Thoracic aorta (tissue), 2 donors: ENCODE results near the gene PREX1. TPM values are rescaled to one million over a fixed set of nuclear protein-coding genes. Genes with fewer than 3 reads are reported as not detected.

Experiments used
- ATAC-seq: fragments of 150-250 bp; one replicate; pipeline ENCODE4 v1.8.0; 2017; ENCODE audit warnings: low read depth; ENCODE audit not compliant: insufficient number of reproducible peaks, low FRiP score
- DNase-seq: peaks from one replicate; pipeline ENCODE4 v3.0.0-alpha.2; 2020; ENCODE audit warnings: low spot score
- H3K27ac ChIP-seq, 2 donors: fragments of 200-600 bp; sonication (generic); 1 replicate in 1 of 2; 2 replicates in 1 of 2; pipeline ENCODE4 v1.5.1; 2016; ENCODE audit warnings: mild to moderate bottlenecking in 2 of 2, moderate library complexity in 2 of 2
- H3K27me3 ChIP-seq: fragments of 200-600 bp; sonication (generic); replicated peaks from 2 replicates; pipeline ENCODE4 v1.6.0; 2016; ENCODE audit warnings: mild to moderate bottlenecking; ENCODE audit not compliant: insufficient read depth
- H3K36me3 ChIP-seq: fragments of 200-600 bp; sonication (generic); one replicate; pipeline ENCODE4 v1.5.1; 2016
- H3K4me1 ChIP-seq, 2 donors: fragments of 200-600 bp; sonication (generic); 1 replicate in 1 of 2; 2 replicates in 1 of 2; pipeline versions ENCODE4 v1.5.1 to v1.6.0; 2016; ENCODE audit warnings: low read depth in 2 of 2, mild to moderate bottlenecking in 1 of 2; ENCODE audit not compliant: control insufficient read depth in 1 of 2
- H3K4me3 ChIP-seq: fragments of 200-600 bp; sonication (generic); 2 replicates; pipeline ENCODE4 v1.5.1; 2016; ENCODE audit warnings: mild to moderate bottlenecking
- H3K9me3 ChIP-seq: fragments of 200-600 bp; sonication (generic); 2 replicates; pipeline ENCODE4 v1.5.1; 2016
- CTCF ChIP-seq: fragments of 200-600 bp; sonication (generic); IDR thresholded peaks from one replicate; pipeline ENCODE4 v1.5.1; 2019; ENCODE audit warnings: antibody characterized with exemption
- total RNA-seq, 2 donors: library from RNA; depleted of rRNA; stranded (reverse); fragments of >200 nt; gene quantifications; one replicate each; pipeline versions ENCODE4 v1.1.0 to v1.2.3, GENCODE V29; 2016

The PREX1 gene
- total RNA-seq, 2 donors from 2014 or later: 94.6 to 101 TPM

GRCh38 chr20:48732081-48732829 is 95.5 kb downstream of the PREX1 start:
- no peak for ATAC-seq
- Histone ChIP-seq H3K4me3 (no peak overlapping the region), H3K4me1 (peaks cover 4 to 19% of the 10 kb centered on the region in 2 donors), H3K9me3 (no peaks in the 10 kb centered on the region), H3K27me3 (no peaks in the 10 kb centered on the region), H3K36me3 (peaks cover 5% of the 10 kb centered on the region), H3K27ac (no peak overlapping the region)
- TF ChIP-seq CTCF: no peak
- DNase-seq: no peak

GRCh38 chr20:48731536-48731935 is 96.3 kb downstream of the PREX1 start:
- no peaks in the 10 kb centered on the region for H3K9me3 ChIP-seq
- TF ChIP-seq CTCF: no peak
- no peak for DNase-seq
- H3K36me3 ChIP-seq: peaks cover 5% of the 10 kb centered on the region
- H3K4me1 ChIP-seq: peaks cover 4 to 20% of the 10 kb centered on the region in 2 donors
- no peaks in the 10 kb centered on the region for H3K27me3 ChIP-seq
- no peak for ATAC-seq
- H3K4me3 ChIP-seq: no peak overlapping the region
- no peak overlapping the region for H3K27ac ChIP-seq

GRCh38 chr20:48730977-48731376 is 96.8 kb downstream of the PREX1 start:
- DNase-seq: no peak
- Histone ChIP-seq H3K4me3 (no peak overlapping the region), H3K27me3 (no peaks in the 10 kb centered on the region), H3K36me3 (peaks cover 5% of the 10 kb centered on the region), H3K27ac (no peak overlapping the region), H3K4me1 (peaks cover 4 to 26% of the 10 kb centered on the region in 2 donors), H3K9me3 (no peaks in the 10 kb centered on the region)
- no peak for ATAC-seq
- no peak for TF ChIP-seq CTCF

GRCh38 chr20:48729538-48729937 is 98.3 kb downstream of the PREX1 start:
- Histone ChIP-seq H3K27me3 (no peaks in the 10 kb centered on the region), H3K4me3 (no peak overlapping the region), H3K4me1 (peaks cover 15 to 40% of the 10 kb centered on the region in 2 donors), H3K9me3 (no peaks in the 10 kb centered on the region), H3K27ac (no peak overlapping the region), H3K36me3 (peaks cover 4% of the 10 kb centered on the region)
- no peak for TF ChIP-seq CTCF
- ATAC-seq (no peak), DNase-seq (no peak)

- H3K9me3 ChIP-seq: no peaks in the 10 kb centered on the region
- H3K4me1 ChIP-seq: peaks cover 26 to 53% of the 10 kb centered on the region in 2 donors
- TF ChIP-seq CTCF: no peak
- H3K4me3 ChIP-seq: no peak overlapping the region
- no peak for ATAC-seq
- DNase-seq: no peak
- peak overlapping the region; percentile 1 to 10 for H3K27ac ChIP-seq
- no peaks in the 10 kb centered on the region for H3K36me3 ChIP-seq
- H3K27me3 ChIP-seq: no peaks in the 10 kb centered on the region
These were observed 99.6 kb downstream of the PREX1 start for GRCh38 chr20:48728042-48728825.
